Glutamatergic neuron (in vitro differentiated cells): ENCODE data around the gene GLI1. TPM values are rescaled to one million over a fixed set of nuclear protein-coding genes. Genes with fewer than 3 reads are reported as not detected.
"Not testable (repeated sequence)": the region's sequence is repeated elsewhere in the genome, so short reads cannot be mapped to it uniquely, and the experiment has no call there.

Experiments
- DNase-seq: peaks from one replicate; pipeline ENCODE4 v3.0.0; 2022
- H3K27ac Mint-ChIP-seq: one replicate; pipeline ENCODE4 v1.8.0; 2020; ENCODE audit warnings: mild to moderate bottlenecking, mixed read lengths, inconsistent platforms; ENCODE audit not compliant: unreplicated experiment
- H3K27me3 Mint-ChIP-seq: one replicate; pipeline ENCODE4 v1.8.0; 2020; ENCODE audit warnings: mild to moderate bottlenecking, moderate library complexity, mixed read lengths, inconsistent platforms; ENCODE audit not compliant: unreplicated experiment
- H3K36me3 Mint-ChIP-seq: one replicate; pipeline ENCODE4 v1.8.0; 2020; ENCODE audit warnings: mild to moderate bottlenecking, mixed read lengths, inconsistent platforms; ENCODE audit not compliant: unreplicated experiment
- H3K4me1 Mint-ChIP-seq: one replicate; pipeline ENCODE4 v1.8.0; 2020; ENCODE audit warnings: mild to moderate bottlenecking, low read depth, mixed read lengths, inconsistent platforms; ENCODE audit not compliant: unreplicated experiment
- H3K4me3 Mint-ChIP-seq: one replicate; pipeline ENCODE4 v1.8.0; 2020; ENCODE audit warnings: mild to moderate bottlenecking, mixed read lengths, inconsistent platforms; ENCODE audit not compliant: unreplicated experiment
- H3K9me3 Mint-ChIP-seq: one replicate; pipeline ENCODE4 v1.8.0; 2020; ENCODE audit warnings: mild to moderate bottlenecking, moderate library complexity, mixed read lengths, inconsistent platforms; ENCODE audit not compliant: unreplicated experiment
- CTCF ChIP-seq: fragments of 200-600 bp; sonication (generic); IDR thresholded peaks from one replicate; pipeline ENCODE4 v1.5.0; 2021; ENCODE audit not compliant: partially characterized antibody, unreplicated experiment
- total RNA-seq: library from RNA; stranded (reverse); fragmentation: NEBNext Ultra II Directional; extraction: Animal tissue kit (Norgen Biotek cat#: 25700); gene quantifications from one replicate; pipeline ENCODE4 v1.2.1, GENCODE V29; 2021; ENCODE audit not compliant: unreplicated experiment

GLI1 gene
- total RNA-seq, 1 donor from 2014 or later: 2.3 TPM

GRCh38 chr12:57418255-57418654 is 41.3 kb upstream of the GLI1 start:
- Mint-ChIP-seq H3K36me3 (peaks cover 9% of the 10 kb centered on the region), H3K4me1 (peaks cover 9% of the 10 kb centered on the region), H3K27ac (no peak overlapping the region), H3K4me3 (no peak overlapping the region), H3K9me3 (no peaks in the 10 kb centered on the region), H3K27me3 (peaks cover 6% of the 10 kb centered on the region)
- TF ChIP-seq CTCF: no peak
- no peak for DNase-seq

GRCh38 chr12:57419495-57419894 is 40.1 kb upstream of the GLI1 start:
- DNase-seq: no peak
- Mint-ChIP-seq H3K36me3 (peaks cover 9% of the 10 kb centered on the region), H3K27ac (no peak overlapping the region), H3K4me3 (no peak overlapping the region), H3K27me3 (peaks cover 6% of the 10 kb centered on the region), H3K4me1 (peaks cover 9% of the 10 kb centered on the region), H3K9me3 (no peaks in the 10 kb centered on the region)
- no peak for TF ChIP-seq CTCF

- Mint-ChIP-seq H3K27ac (no peak overlapping the region), H3K27me3 (peaks cover 6% of the 10 kb centered on the region), H3K4me3 (no peak overlapping the region), H3K36me3 (peaks cover 9% of the 10 kb centered on the region), H3K4me1 (peaks cover 9% of the 10 kb centered on the region), H3K9me3 (no peaks in the 10 kb centered on the region)
- no peak for TF ChIP-seq CTCF
- DNase-seq: no peak
Measured at GRCh38 chr12:57420482-57420881, 39.1 kb upstream of the GLI1 start.

GRCh38 chr12:57426948-57427347 is 32.6 kb upstream of the GLI1 start:
- not testable (repeated sequence) for H3K27me3 Mint-ChIP-seq, H3K9me3 Mint-ChIP-seq, H3K27ac Mint-ChIP-seq, H3K4me1 Mint-ChIP-seq, DNase-seq, H3K36me3 Mint-ChIP-seq, H3K4me3 Mint-ChIP-seq

- Mint-ChIP-seq H3K27me3 (peaks cover 6% of the 10 kb centered on the region), H3K36me3 (no peaks in the 10 kb centered on the region), H3K9me3 (peaks cover 8% of the 10 kb centered on the region), H3K4me1 (peaks cover 5% of the 10 kb centered on the region), H3K4me3 (peak overlapping the region; percentile 50), H3K27ac (no peak overlapping the region)
- DNase-seq: no peak
- TF ChIP-seq CTCF: no peak
Measured at GRCh38 chr12:57428965-57429364, 30.6 kb upstream of the GLI1 start.
